Activated T-helper 2 cell treated with anti-CD3 and anti-CD28 coated beads, Interferon-gamma antibody, Interleukin-2, Interleukin-4, amounts not matched to agents 10 μg/mL and 5 μg/mL and 100 μg/mL, durations not matched to agents 14 hours and 24 hours and 36 hours (primary cell): ENCODE data around the gene SCN5A. TPM values are rescaled to one million over a fixed set of nuclear protein-coding genes. Genes with fewer than 3 reads are reported as not detected.

ENCODE experiments used
- DNase-seq: peaks from one replicate; pipeline ENCODE4 v3.0.0; 2021; ENCODE audit warnings: low spot score
- H3K27ac Mint-ChIP-seq: one replicate; pipeline ENCODE4 v1.8.0; 2021; ENCODE audit warnings: mixed read lengths
- H3K27me3 Mint-ChIP-seq: one replicate; pipeline ENCODE4 v1.8.0; 2021; ENCODE audit warnings: low read depth, mixed read lengths
- H3K36me3 Mint-ChIP-seq: one replicate; pipeline ENCODE4 v1.8.0; 2021; ENCODE audit warnings: low read depth, mixed read lengths
- H3K4me1 Mint-ChIP-seq: one replicate; pipeline ENCODE4 v1.8.0; 2021; ENCODE audit warnings: low read depth, mixed read lengths
- H3K4me3 Mint-ChIP-seq: one replicate; pipeline ENCODE4 v1.8.0; 2021; ENCODE audit warnings: low read depth, mild to moderate bottlenecking, moderate library complexity, mixed read lengths
- H3K9me3 Mint-ChIP-seq: one replicate; pipeline ENCODE4 v1.8.0; 2021; ENCODE audit warnings: mixed read lengths
- intact Hi-C: fragments of 100-400 bp; cut with micrococcal nuclease; formaldehyde crosslinking; loops from one replicate; pipeline ENCODE4 v1.15.1; 2023
- total RNA-seq: library from RNA; stranded (reverse); gene quantifications from 2 replicates; pipeline ENCODE4 v1.2.3, GENCODE V29; 2022

Gene SCN5A
- total RNA-seq: not detected in 2 replicates

DNA sequence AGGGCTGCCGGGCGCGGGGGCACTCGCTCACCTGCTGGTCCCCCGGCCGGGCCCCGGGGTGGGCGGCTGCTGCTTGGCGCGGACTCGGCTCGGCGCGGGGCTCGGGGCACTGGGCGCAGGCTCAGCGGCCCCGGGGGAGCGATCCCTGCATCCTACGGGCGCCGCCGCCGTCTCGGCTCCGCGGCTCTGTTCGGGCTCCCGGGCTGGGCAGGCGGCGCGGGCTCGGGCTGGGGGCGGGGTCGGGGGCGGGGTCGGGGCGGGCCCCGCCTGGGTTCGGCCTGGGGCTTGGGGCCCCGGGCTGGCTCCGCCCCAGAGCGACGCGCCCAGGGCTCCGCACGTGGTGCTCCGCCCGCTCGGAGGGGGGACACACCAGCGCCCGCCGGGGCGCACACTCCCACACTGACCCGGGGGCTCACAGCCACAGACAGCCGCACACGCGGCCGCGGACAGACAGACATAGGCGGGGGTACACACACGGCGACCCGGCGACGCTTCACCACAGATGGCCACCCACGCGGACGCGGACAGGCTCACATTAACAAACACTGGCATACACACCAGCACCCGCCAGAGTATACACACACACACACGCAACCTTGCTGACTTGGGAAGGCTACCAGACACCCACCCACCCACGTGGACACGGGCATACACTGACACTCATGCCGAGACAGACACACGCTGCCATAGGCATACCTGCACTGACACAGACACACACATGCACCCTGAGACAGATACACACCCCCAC is at the start of gene SCN5A:
TSS of gene SCN5A (minus strand) at position 188 of the 748 bp plus-strand sequence. CDS start 16,380 bp downstream, outside the sequence.
- no peaks in the 10 kb centered on the region for H3K36me3 Mint-ChIP-seq
- H3K27me3 Mint-ChIP-seq: peaks cover 13% of the 10 kb centered on the region
- peak within 1 kb of the TSS; percentile 71 for H3K4me3 Mint-ChIP-seq

DNA sequence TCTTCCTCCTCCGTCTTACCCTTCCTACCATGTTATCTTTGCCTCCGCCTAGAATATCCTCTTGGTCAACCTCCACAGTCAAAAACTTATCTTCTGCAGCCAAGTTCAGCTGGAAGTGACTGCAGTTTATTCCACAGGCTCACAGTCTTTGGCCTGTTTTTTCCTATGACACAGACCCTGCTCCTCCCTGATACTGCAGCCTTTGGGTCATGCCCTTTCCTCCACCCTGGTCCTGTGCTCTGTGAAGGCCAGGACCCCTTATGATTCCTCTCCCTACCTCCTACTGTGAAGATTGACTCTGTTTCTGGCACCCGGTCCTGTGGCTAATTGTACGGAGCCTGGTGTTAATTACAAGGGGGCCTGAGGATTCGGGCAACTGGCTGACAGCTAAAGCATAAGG is 49.3 kb upstream of the SCN5A start:
- no peak overlapping the region for H3K27ac Mint-ChIP-seq
- H3K9me3 Mint-ChIP-seq: no peaks in the 10 kb centered on the region
- no peaks in the 10 kb centered on the region for H3K4me1 Mint-ChIP-seq

More for the DNA sequence above, at the start of gene SCN5A:
- Mint-ChIP-seq H3K9me3 (no peaks in the 10 kb centered on the region), H3K4me1 (peaks cover 1% of the 10 kb centered on the region), H3K27ac (no peak within 1 kb of the TSS)
- intact Hi-C loops: loop anchor here (10.0 kb wide), 1 partner anchor 195 kb away; no protein-coding TSS in a partner anchor
- peak; percentile 32 for DNase-seq

GRCh38 chr3:38698061-38698460 is 48.6 kb upstream of the SCN5A start:
- DNase-seq: no peak
- H3K4me1 Mint-ChIP-seq: no peaks in the 10 kb centered on the region
- intact Hi-C loops: no loop called here
- H3K36me3 Mint-ChIP-seq: no peaks in the 10 kb centered on the region
- no peak overlapping the region for H3K27ac Mint-ChIP-seq
- peaks cover 6% of the 10 kb centered on the region for H3K27me3 Mint-ChIP-seq
- no peak overlapping the region for H3K4me3 Mint-ChIP-seq
- no peaks in the 10 kb centered on the region for H3K9me3 Mint-ChIP-seq

More for the DNA sequence above, 49.3 kb upstream of the SCN5A start:
- DNase-seq: no peak
- no peak overlapping the region for H3K4me3 Mint-ChIP-seq
- H3K36me3 Mint-ChIP-seq: no peaks in the 10 kb centered on the region
- peaks cover 6% of the 10 kb centered on the region for H3K27me3 Mint-ChIP-seq
- intact Hi-C loops: no loop called here

DNA sequence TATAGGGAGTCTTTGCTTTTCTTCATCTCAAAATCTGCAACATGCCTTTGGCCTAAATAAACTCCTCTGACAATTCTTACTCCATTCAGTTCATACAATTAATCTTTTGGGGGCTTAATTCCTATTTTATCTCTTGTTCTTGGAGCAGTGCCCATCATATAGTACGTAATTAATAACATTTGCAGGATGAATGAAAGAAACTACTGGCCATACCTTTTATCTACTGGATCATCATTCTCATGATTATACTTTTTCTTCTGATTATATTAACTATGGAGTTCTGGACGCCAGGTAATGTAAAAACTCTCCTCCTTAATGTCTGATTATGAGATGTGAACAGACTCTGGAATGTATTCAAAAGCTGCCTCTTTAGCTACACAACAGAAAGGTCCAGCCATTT is 46.5 kb upstream of the SCN5A start:
- Mint-ChIP-seq H3K9me3 (no peaks in the 10 kb centered on the region), H3K4me1 (no peaks in the 10 kb centered on the region), H3K36me3 (no peaks in the 10 kb centered on the region), H3K27me3 (peaks cover 3% of the 10 kb centered on the region), H3K27ac (no peak overlapping the region), H3K4me3 (no peak overlapping the region)
- intact Hi-C loops: no loop called here
- DNase-seq: no peak

GRCh38 chr3:38690185-38690584 is 40.7 kb upstream of the SCN5A start:
- no peak for DNase-seq
- Mint-ChIP-seq H3K4me1 (no peaks in the 10 kb centered on the region), H3K9me3 (no peaks in the 10 kb centered on the region), H3K27ac (no peak overlapping the region), H3K36me3 (no peaks in the 10 kb centered on the region), H3K4me3 (no peak overlapping the region), H3K27me3 (peaks cover 3% of the 10 kb centered on the region)
- intact Hi-C loops: no loop called here

GRCh38 chr3:38689774-38690173 is 40.3 kb upstream of the SCN5A start:
- Mint-ChIP-seq H3K27me3 (no peaks in the 10 kb centered on the region), H3K4me3 (no peak overlapping the region)

DNA sequence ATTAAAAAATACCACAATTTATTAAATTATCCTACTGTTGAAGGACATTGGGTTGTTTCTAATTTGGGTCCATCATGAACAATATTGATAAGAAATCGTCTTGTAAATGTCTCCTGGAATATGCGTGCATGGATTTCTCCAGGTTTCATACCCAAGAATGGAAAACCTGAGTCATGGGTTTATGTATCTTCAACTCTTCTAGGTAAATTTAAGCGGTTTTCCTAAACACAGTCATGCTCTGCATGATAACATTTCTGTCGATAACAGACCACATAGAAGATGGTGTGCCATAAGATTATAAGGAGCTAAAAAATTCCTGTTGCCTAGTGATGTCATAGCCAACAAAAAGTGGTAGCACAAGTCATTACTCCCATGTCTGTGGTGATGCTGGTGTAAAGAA is 39.9 kb upstream of the SCN5A start:
- H3K4me3 Mint-ChIP-seq: no peak overlapping the region
- no peaks in the 10 kb centered on the region for H3K36me3 Mint-ChIP-seq
- intact Hi-C loops: no loop called here
- H3K27ac Mint-ChIP-seq: no peak overlapping the region
- H3K9me3 Mint-ChIP-seq: no peaks in the 10 kb centered on the region
- DNase-seq: no peak
- peaks cover under 1% of the 10 kb centered on the region for H3K27me3 Mint-ChIP-seq
- no peaks in the 10 kb centered on the region for H3K4me1 Mint-ChIP-seq

More at GRCh38 chr3:38689774-38690173, 40.3 kb upstream of the SCN5A start:
- no peak for DNase-seq
- intact Hi-C loops: no loop called here
- Mint-ChIP-seq H3K9me3 (no peaks in the 10 kb centered on the region), H3K27ac (no peak overlapping the region), H3K4me1 (no peaks in the 10 kb centered on the region), H3K36me3 (no peaks in the 10 kb centered on the region)

DNA sequence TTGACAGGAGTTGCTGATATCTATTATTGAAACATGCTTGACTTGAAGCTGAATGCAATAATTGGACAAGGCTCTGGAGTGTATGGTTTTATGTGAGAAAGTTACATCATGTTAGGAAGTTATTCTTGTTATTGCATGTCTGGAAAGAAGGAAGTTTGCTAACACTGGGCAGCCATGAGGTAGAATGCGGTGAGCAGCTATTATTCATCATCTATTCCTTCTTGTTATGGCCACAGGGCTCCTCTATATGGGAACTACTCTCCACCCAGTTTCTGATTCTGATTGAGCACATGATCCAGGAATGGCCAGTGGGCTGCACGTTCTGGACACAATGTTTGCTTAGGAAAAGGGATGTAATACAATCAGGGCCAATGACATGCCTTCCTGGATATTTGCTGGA is 37.8 kb upstream of the SCN5A start:
- H3K4me1 Mint-ChIP-seq: no peaks in the 10 kb centered on the region

DNA sequence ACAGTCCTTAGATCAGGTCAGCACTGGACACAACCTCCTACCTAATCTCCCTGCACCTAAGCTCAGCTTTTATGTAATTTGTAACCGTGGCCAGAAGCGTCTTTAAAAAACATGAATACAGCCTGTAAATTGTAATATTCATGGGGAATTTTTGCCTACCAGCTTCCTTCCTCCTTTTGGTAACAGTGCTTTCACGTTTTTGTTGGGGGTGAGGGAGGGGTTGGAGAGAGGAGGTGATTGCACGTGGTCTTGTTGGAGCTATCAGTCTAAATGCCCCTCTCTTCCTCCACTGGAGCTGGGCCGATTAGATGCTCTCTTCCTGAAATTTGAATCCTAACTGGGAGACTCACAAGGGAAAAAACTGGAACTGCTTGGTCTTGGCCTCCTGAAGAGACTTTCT is 35.1 kb upstream of the SCN5A start:
- H3K36me3 Mint-ChIP-seq: no peaks in the 10 kb centered on the region
- H3K9me3 Mint-ChIP-seq: no peaks in the 10 kb centered on the region
- H3K4me1 Mint-ChIP-seq: no peaks in the 10 kb centered on the region
- no peak for DNase-seq
- intact Hi-C loops: no loop called here
- no peak overlapping the region for H3K27ac Mint-ChIP-seq
- peaks cover 6% of the 10 kb centered on the region for H3K27me3 Mint-ChIP-seq
- no peak overlapping the region for H3K4me3 Mint-ChIP-seq

More for the DNA sequence above, 37.8 kb upstream of the SCN5A start:
- Mint-ChIP-seq H3K9me3 (no peaks in the 10 kb centered on the region), H3K27ac (no peak overlapping the region), H3K4me3 (no peak overlapping the region), H3K27me3 (peaks cover 1% of the 10 kb centered on the region), H3K36me3 (no peaks in the 10 kb centered on the region)
- no peak for DNase-seq
- intact Hi-C loops: no loop called here

GRCh38 chr3:38669668-38670067 is 20.2 kb upstream of the SCN5A start:
- Mint-ChIP-seq H3K9me3 (no peaks in the 10 kb centered on the region), H3K4me3 (no peak overlapping the region)
- intact Hi-C loops: no loop called here

GRCh38 chr3:38662544-38662943 is 13.1 kb upstream of the SCN5A start:
- intact Hi-C loops: no loop called here
- Mint-ChIP-seq H3K27me3 (peaks cover 32% of the 10 kb centered on the region), H3K4me1 (no peaks in the 10 kb centered on the region), H3K9me3 (peaks cover 5% of the 10 kb centered on the region), H3K27ac (no peak overlapping the region), H3K36me3 (no peaks in the 10 kb centered on the region), H3K4me3 (no peak overlapping the region)
- no peak for DNase-seq

More at GRCh38 chr3:38669668-38670067, 20.2 kb upstream of the SCN5A start:
- no peaks in the 10 kb centered on the region for H3K36me3 Mint-ChIP-seq
- H3K4me1 Mint-ChIP-seq: no peaks in the 10 kb centered on the region
- peaks cover 26% of the 10 kb centered on the region for H3K27me3 Mint-ChIP-seq
- no peak for DNase-seq
- no peak overlapping the region for H3K27ac Mint-ChIP-seq

GRCh38 chr3:38658841-38659240 is 9.4 kb upstream of the SCN5A start:
- H3K4me1 Mint-ChIP-seq: peaks cover 6% of the 10 kb centered on the region
- H3K27me3 Mint-ChIP-seq: peaks cover 41% of the 10 kb centered on the region
- intact Hi-C loops: loop anchor here (10.0 kb wide), 1 partner anchor 186 kb away; no protein-coding TSS in a partner anchor
- H3K4me3 Mint-ChIP-seq: no peak overlapping the region
- H3K9me3 Mint-ChIP-seq: peaks cover 5% of the 10 kb centered on the region
- H3K36me3 Mint-ChIP-seq: no peaks in the 10 kb centered on the region
- DNase-seq: no peak
- no peak overlapping the region for H3K27ac Mint-ChIP-seq

GRCh38 chr3:38657369-38657768 is 7.9 kb upstream of the SCN5A start:
- Mint-ChIP-seq H3K4me1 (peaks cover 6% of the 10 kb centered on the region), H3K4me3 (no peak overlapping the region), H3K9me3 (peaks cover 5% of the 10 kb centered on the region), H3K36me3 (no peaks in the 10 kb centered on the region), H3K27me3 (peaks cover 40% of the 10 kb centered on the region), H3K27ac (no peak overlapping the region)
- intact Hi-C loops: loop anchor here (10.0 kb wide), 1 partner anchor 187 kb away; no protein-coding TSS in a partner anchor
- DNase-seq: no peak
